GM19240 (cell line): ENCODE data around the gene TNFSF8.

Source experiments
- DNase-seq: peaks from one replicate; pipeline ENCODE4 v3.0.0; 2011; ENCODE audit warnings: low spot score; ENCODE audit not compliant: insufficient read length

The TNFSF8 gene

GRCh38 chr9:114930056-114930812 is at the start of gene TNFSF8:
TSS of gene TNFSF8 (minus strand) at chr9:114930591. CDS start at chr9:114930303, 288 bp downstream.
- DNase-seq, result no peak

GRCh38 chr9:114973216-114973615 is 42.8 kb upstream of the TNFSF8 start:
- no peak for DNase-seq

GRCh38 chr9:114972510-114973136 is 42.2 kb upstream of the TNFSF8 start:
- DNase-seq, result no peak

- DNase-seq, result no peak
Observed at GRCh38 chr9:114969269-114969668, 38.9 kb upstream of the TNFSF8 start.

- no peak for DNase-seq
Observed at GRCh38 chr9:114968671-114969070, 38.3 kb upstream of the TNFSF8 start.

- DNase-seq, result no peak
Observed at GRCh38 chr9:114965564-114965963, 35.2 kb upstream of the TNFSF8 start.

- DNase-seq, result no peak
Observed at GRCh38 chr9:114962809-114963208, 32.4 kb upstream of the TNFSF8 start.

GRCh38 chr9:114960276-114960675 is 29.9 kb upstream of the TNFSF8 start:
- DNase-seq, result no peak

GRCh38 chr9:114958844-114959235 is 28.4 kb upstream of the TNFSF8 start:
- no peak for DNase-seq

GRCh38 chr9:114958021-114958843 is 27.8 kb upstream of the TNFSF8 start:
- DNase-seq, result no peak

GRCh38 chr9:114957558-114957957 is 27.2 kb upstream of the TNFSF8 start:
- DNase-seq, result no peak

- no peak for DNase-seq
Observed at GRCh38 chr9:114954956-114955582, 24.7 kb upstream of the TNFSF8 start.

- DNase-seq, result no peak
Observed at GRCh38 chr9:114953959-114954358, 23.6 kb upstream of the TNFSF8 start.

GRCh38 chr9:114953046-114953445 is 22.7 kb upstream of the TNFSF8 start:
- no peak for DNase-seq

- DNase-seq, result no peak
Observed at GRCh38 chr9:114950761-114951160, 20.4 kb upstream of the TNFSF8 start.

- DNase-seq, result no peak
Observed at GRCh38 chr9:114947058-114947457, 16.7 kb upstream of the TNFSF8 start.

GRCh38 chr9:114945616-114946412 is 15.4 kb upstream of the TNFSF8 start:
- DNase-seq, result no peak

GRCh38 chr9:114941376-114941775 is 11.0 kb upstream of the TNFSF8 start:
- DNase-seq, result no peak

- DNase-seq, result no peak
Observed at GRCh38 chr9:114938687-114939575, 8.5 kb upstream of the TNFSF8 start.

- DNase-seq, result no peak
Observed at GRCh38 chr9:114937516-114937915, 7.1 kb upstream of the TNFSF8 start.
